Measurements from ENCODE around the gene KDM4F.

Gene KDM4F

DNA sequence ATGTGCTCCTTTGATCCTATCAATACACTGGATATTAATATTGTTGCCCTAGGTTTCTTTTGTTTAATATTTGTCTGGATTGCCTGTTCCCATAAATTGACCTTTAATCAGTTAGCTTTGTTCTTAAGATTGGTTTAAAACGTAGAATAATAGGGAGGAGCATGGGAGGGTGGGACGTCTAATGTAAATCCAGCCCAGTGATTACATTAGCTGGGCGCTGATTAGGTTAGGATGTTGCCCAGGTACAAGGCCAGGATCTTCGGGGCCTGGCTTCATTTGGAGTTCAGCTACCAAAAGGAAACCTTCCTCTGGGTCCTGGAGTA is 17.5 kb downstream of the KDM4F start, which contains the start of gene SRSF8:
SRSF8 (plus strand) TSS at position 204 of the 323 bp plus-strand sequence. CDS start 308 bp downstream, outside the sequence.
- FAIRE-seq: no peak

GRCh38 chr11:95067039-95067840 is 18.0 kb downstream of the KDM4F start:
- FAIRE-seq: no peak

GRCh38 chr11:95067841-95068219 is 18.6 kb downstream of the KDM4F start:
- no peak for FAIRE-seq

- FAIRE-seq: no peak
Measured at GRCh38 chr11:95068549-95068948, 19.3 kb downstream of the KDM4F start.

DNA sequence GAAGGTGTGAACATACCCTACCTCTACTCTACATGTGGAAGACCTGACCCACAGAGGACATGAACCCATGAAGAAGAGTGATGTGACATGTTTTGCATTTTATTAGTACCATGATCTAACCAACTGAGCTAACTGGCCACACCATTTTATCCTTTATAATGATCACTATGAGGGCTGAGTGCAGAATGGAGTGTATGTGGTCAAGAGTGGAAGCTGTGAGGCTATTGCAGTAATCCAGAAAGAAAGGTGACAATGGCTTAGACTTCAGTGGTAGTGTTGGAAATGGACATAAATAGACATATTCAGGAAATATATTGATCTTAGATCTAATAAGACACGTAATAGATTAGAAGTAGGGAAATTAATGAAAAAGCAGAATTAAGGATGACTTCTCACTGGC is 21.2 kb downstream of the KDM4F start:
- FAIRE-seq: no peak

DNA sequence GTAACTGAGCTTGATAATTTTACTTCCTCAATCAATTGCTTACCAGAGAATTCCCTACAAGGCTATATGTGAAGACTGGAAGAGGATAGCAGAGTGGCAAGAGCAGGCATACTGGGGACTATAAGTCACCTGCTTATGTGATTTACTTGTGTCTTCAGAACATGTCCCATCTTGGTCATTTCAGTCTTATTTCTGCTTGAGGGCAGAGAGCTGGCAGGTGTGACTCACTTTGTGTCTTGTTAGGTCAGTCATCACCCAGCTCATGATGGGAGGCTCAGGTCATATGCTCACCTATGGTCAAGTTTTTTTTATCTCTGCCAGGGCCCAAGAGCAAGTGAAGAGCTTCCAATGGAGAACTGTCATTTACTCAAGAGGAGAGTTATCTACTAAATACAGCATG is 23.7 kb downstream of the KDM4F start:
- no peak for FAIRE-seq

GRCh38 chr11:95074792-95075563 is 25.8 kb downstream of the KDM4F start:
- no peak for FAIRE-seq

- FAIRE-seq: no peak
Measured at GRCh38 chr11:95076416-95076815, 27.2 kb downstream of the KDM4F start.

GRCh38 chr11:95076981-95077380 is 27.8 kb downstream of the KDM4F start:
- FAIRE-seq: no peak

DNA sequence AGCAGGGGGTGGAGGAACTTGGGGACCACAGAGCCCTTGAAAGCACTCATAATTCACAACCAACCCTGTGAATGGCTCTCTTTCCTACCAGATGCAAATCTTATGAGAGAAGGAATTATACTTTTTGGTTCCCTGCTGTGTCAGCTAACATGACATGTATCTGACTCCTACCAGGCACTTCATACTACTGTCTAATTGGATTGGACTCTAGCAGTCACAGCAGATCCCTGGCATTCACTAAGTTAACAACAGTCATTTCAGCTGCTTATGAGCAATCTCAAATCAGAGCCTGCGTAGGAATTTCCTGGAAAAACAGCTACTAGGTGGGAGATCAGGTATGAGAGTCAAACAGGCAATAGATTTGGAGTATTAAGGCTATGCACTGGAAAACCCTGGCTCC is 29.3 kb downstream of the KDM4F start:
- FAIRE-seq: no peak

- FAIRE-seq: no peak
Measured at GRCh38 chr11:95081010-95081409, 31.8 kb downstream of the KDM4F start.

DNA sequence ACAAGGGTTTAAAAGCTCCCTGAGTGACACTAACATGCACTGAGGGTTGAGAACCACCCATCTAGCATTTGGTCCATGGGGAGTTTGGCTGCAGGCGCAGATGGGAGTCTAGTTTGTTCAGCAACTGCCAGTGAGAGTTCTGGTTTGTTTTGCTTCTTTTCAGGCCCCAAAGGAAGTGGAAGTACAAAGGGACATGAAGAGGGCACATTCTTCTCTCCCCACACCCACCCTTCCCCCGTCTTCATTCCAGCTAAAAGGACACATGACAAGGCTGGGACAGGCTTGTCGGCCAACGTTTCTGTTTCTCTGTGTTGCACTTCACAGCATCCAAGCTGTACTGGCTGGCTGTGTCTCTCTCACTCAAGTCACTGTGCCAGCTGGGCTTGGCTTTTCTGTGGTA is 32.2 kb downstream of the KDM4F start:
- FAIRE-seq: no peak

DNA sequence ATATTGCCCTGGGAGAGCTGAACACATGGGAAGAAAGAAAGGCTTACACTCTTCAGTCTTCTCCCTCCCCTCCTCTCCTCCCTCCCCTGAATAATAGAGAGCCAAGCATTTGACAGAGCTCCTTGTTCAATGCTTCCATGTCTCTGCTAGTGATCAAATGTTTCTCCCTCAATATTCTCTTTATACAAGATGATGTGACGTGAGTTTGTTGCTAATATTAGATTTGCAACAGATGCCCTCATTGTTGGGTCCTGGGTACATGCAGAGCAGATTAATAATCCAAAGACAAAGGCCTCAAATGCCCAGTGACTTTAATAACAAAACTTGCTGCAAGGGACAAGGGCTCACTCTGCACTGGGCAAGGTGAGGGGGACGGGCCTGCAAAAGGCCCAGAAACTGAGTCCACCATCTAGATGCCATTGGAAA is 33.4 kb downstream of the KDM4F start:
- FAIRE-seq: no peak

GRCh38 chr11:95084509-95084908 is 35.3 kb downstream of the KDM4F start:
- no peak for FAIRE-seq

DNA sequence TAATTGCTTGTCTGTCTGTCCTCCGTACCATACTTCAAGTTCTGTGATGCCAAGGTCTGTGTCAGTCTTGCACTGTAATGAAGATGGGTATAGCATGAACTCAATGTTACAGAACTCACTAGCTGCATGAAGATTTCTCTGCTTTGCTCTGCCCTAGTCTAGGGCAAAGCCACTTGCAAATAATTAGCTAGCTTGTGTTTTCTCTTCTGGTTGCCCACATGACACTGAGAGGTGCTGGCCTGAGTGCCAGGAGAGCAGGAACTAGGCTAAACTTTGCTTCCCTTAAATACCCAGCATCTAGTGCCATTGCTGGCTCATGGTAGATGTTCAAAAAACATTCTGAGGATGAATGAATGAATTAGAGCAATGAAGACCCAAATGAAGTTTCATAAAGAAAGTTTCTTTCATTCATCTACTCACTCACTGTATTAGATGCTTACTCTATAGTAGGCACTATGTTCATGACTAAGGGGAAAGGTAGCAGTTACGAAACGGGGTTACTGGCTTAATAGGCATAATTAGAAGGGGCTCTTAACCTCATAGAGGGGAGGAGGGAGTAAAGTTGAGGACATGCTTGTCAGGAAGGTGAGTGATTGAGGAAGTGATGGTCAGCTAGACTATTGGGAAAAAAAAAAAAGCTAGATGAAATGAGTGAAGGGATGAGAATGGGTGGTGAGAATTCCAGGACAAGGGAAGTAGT is 36.0 kb downstream of the KDM4F start:
- no peak for FAIRE-seq

GRCh38 chr11:95086151-95086550 is 36.9 kb downstream of the KDM4F start:
- FAIRE-seq: no peak

GRCh38 chr11:95086836-95087570 is 37.8 kb downstream of the KDM4F start:
- FAIRE-seq: no peak

DNA sequence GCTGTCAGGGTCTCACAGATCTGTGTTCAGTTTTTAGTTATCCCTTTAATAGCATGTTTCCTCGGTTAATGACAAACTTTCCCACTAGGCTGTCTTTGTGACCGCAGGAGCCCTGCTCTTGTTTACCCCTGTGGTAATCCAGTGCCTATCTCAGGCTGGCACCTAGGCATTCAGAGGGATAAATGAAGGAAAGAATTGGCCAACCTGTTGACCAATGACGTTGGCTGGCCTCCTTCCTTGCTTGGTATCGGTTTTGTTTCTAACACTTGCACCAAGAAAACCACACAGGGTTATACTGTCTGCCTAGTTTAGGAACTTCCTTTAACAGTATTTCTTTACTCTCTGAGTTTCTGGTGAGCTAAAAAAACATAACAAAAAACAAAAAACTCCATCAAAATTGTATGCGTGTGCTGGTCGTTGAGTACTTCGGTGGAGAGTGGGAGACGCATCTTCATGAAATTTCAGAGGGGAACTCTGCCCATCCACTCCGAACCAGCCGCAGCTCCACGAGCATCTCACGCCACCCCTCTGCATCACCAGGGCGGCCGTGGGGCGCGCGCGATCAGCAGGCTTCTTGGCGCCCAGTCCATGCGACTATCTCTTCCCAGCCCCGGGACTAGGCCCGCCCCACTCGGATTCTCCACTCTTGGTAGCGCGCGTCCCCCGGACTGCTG is 39.9 kb downstream of the KDM4F start:
- FAIRE-seq: no peak

DNA sequence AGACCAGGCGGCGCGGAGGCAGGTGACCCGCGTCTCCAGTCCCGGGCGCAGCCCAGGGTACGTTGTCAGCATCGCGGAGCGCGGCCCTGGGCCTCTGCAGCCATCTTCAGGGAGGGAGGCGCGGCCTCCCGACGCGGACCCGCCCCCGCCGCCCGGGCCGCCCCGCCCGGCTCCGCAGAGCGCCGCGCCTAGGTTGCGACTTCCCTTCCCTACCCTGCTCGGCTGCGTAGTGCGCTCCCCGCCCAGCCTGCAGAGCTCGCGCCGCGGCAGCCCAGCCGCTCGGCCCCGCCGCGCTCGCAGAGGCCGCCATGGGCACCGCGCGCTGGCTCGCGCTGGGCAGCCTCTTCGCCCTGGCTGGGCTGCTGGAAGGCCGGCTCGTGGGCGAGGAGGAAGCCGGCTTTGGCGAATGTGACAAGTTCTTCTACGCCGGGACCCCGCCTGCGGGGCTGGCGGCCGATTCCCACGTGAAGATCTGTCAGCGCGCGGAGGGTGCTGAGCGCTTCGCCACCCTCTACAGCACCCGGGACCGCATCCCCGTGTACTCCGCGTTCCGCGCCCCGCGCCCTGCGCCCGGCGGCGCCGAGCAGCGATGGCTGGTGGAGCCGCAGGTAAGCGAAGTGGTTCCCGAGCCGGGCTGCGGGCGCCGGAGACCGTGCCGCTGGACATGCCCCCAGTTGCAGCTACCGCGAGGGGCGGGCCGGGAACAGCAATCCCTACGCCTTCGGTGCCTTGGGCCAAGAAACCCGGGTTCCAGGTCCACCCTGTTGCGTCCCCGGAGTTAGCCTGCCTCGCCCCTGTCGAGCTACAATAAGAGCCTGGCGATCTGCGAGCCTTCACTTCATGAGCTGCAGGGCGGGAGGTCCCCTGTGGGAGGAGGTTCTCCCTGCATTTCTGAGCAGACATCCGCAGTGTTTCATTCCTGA is 40.7 kb downstream of the KDM4F start, which contains the start of gene ENDOD1:
ENDOD1 (plus strand) TSS at position 227 of the 923 bp plus-strand sequence; CDS start at position 309, 82 bp downstream.
- no peak for FAIRE-seq

GRCh38 chr11:95091663-95092180 is 42.5 kb downstream of the KDM4F start:
- FAIRE-seq: no peak
